ENCODE results near the gene MMP8.

Gene MMP8

DNA sequence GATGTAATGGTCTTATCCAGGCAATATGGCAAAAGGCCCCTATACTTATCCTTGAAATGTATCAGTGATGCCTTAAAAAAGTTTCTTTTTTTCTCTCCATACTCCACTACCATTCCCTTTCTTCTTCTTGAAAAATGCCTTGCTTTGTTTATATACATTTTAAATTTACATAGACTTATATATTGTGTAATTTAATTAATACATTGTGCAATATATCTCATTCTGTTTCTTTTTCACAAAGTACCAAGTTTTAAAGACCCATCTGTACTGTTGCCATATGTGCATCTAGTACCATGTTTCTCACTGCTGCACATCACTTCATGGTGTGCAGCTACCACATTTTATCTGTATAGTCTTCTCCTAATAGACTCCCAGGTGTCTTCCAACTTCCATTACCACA is 7.5 kb downstream of the MMP8 start:
- no peak overlapping the region for H3K4me3 ChIP-seq (ENCODE audit: low read depth, low read length)
- TF ChIP-seq, protein P1, sequence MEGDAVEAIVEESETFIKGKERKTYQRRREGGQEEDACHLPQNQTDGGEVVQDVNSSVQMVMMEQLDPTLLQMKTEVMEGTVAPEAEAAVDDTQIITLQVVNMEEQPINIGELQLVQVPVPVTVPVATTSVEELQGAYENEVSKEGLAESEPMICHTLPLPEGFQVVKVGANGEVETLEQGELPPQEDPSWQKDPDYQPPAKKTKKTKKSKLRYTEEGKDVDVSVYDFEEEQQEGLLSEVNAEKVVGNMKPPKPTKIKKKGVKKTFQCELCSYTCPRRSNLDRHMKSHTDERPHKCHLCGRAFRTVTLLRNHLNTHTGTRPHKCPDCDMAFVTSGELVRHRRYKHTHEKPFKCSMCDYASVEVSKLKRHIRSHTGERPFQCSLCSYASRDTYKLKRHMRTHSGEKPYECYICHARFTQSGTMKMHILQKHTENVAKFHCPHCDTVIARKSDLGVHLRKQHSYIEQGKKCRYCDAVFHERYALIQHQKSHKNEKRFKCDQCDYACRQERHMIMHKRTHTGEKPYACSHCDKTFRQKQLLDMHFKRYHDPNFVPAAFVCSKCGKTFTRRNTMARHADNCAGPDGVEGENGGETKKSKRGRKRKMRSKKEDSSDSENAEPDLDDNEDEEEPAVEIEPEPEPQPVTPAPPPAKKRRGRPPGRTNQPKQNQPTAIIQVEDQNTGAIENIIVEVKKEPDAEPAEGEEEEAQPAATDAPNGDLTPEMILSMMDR (IDR thresholded peaks at IDR 0.05; ENCODE audit: low read depth, low read length), result no peak

DNA sequence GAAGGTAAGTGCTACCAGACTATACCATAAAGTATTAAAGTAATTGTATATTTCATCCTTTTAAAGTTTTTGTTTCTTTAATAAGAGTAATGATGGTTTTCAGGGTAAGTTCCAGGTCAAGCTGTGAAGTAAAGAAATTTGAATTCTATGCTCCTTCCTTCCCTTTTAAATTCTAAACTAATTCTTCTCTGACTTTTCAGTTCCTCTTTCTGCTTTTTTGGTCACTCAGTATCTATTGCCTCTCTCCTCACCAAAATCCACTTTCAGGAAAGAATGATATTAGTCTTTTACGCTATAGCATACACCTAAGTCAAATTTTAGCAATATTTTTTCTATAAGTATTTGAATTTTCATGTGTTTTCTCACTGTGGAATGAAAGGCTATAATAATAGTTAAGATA is 8.2 kb downstream of the MMP8 start:
- no peak overlapping the region for H3K4me3 ChIP-seq (ENCODE audit: low read depth, low read length)
- TF ChIP-seq, protein P1 (IDR thresholded peaks at IDR 0.05; ENCODE audit: low read depth, low read length), result no peak

DNA sequence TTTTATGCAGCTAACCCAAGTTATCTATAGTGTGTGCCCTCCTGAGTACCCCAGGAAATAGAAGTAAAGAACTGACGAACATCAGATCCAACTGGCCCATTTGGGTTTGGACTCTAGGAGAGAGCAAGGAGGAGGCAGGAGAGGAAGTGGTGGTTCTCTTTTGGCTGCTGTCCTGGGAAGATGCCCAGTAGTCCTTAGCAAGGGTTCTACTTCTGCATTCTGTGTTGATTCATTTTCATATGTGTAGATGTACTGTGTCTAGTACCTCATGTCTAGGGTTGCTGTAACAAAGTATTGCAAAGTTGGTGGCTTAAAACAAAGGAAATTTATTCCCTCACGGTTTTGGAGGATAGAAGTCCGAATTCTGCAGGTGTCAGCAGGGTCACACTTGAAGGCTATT is 12.6 kb downstream of the MMP8 start:
- H3K4me3 ChIP-seq (ENCODE audit: low read depth, low read length), result no peak overlapping the region
- TF ChIP-seq, protein P1 (IDR thresholded peaks at IDR 0.05; ENCODE audit: low read depth, low read length), result no peak

DNA sequence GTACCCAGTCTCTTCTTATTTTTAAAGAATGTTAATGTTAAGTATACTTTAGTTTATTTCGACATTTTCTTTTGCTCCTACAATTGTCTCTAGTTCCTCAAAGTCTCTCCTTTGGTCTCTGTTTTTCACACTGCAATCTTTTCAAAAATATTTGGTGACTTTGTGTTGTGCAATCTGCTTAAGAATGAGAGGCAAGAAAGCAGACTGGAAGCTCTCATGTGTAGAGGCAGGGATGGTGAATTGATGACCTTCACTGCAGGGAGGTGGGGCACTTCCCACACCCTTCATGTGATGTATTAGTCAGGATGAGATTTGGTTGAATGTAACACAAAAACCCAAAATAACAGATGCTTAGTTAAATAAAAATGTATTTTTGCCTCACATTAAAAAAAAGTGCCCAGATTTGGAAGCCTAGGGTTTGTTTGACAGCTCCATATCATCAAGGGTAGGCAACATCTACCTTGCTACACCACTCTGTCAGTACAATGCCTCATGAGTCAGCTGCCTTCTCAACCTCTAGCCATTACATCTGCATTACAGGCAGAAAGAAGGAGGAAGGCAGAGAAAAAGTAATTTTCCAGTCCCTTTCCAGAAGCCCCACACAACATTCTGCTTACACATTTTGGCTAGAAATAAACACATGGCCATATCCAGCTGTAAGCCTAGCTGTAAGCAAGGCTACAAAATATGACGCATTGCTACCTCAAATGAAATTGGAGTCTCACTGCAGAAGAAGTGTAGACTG is 15.4 kb downstream of the MMP8 start:
- TF ChIP-seq, protein P1 (IDR thresholded peaks at IDR 0.05; ENCODE audit: low read depth, low read length), result no peak
- H3K4me3 ChIP-seq (ENCODE audit: low read depth, low read length), result no peak overlapping the region

DNA sequence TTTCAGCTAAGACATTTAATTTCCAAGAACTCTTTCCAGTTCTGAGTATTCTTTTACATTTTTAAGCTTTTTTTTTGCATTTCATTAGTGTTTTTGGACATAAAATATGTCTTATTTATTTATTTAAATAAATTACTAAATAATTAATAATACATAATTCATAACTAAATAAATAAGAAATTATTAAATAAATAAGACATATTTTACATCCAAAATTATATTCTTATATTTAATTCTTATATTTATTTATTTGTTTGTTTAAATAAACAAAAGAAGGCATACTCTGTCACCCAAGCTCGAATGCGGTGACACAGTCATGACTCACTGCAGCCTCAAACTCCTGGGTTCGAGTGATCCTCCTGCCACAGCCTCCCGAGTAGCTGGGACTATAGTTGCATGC is 16.1 kb downstream of the MMP8 start:
- no peak overlapping the region for H3K4me3 ChIP-seq (ENCODE audit: low read depth, low read length)
- TF ChIP-seq, protein P1 (IDR thresholded peaks at IDR 0.05; ENCODE audit: low read depth, low read length), result no peak

DNA sequence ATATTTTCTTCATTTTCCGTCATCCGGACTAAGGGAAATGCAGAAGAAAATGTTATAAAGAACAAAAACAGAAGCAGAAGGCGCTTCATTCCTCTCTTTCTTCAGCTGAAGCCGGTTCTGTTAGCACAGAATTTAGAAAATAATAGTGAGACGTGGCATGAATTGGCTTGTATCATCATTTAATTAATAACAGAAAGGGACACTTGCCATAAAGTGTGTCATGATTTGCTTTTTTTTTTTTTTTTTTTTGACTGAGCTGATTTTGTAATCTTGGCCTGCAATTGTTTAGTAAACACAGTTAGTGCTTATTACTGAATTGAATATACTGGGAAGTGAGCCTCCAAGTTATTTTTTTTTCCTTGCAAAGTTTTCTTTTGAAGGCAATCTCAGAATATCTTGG is 19.1 kb downstream of the MMP8 start, which contains the start of gene MMP27:
Gene MMP27 (minus strand): TSS at position 144 of the 400 bp plus-strand sequence. CDS start 55 bp downstream, at position 89.
- H3K4me3 ChIP-seq (ENCODE audit: low read depth, low read length), result no peak within 1 kb of the TSS
- TF ChIP-seq, protein P1 (IDR thresholded peaks at IDR 0.05; ENCODE audit: low read depth, low read length), result no peak

DNA sequence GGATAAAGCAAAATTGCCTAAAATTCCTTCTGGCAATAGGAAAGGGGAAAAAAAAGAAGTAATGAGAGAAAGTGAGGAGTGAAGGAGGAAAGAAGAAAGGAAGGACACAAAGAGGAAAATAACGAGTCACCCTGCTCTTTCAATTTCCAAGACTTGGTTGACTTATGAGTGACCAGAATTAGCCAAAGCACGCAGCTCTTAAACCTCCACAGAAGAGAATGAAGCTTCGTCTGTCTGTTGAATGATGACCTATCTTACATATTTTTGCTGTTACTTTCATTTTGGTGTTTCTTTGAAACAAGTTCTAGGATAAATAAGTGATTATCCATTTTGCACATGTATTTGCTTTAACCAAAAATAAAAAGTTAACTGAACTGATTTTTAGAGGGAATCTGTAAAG is 19.9 kb downstream of the MMP8 start:
- TF ChIP-seq, protein P1 (IDR thresholded peaks at IDR 0.05; ENCODE audit: low read depth, low read length), result no peak
- H3K4me3 ChIP-seq (ENCODE audit: low read depth, low read length), result no peak overlapping the region
